ENCODE results near the gene CYP26A1.

DNA sequence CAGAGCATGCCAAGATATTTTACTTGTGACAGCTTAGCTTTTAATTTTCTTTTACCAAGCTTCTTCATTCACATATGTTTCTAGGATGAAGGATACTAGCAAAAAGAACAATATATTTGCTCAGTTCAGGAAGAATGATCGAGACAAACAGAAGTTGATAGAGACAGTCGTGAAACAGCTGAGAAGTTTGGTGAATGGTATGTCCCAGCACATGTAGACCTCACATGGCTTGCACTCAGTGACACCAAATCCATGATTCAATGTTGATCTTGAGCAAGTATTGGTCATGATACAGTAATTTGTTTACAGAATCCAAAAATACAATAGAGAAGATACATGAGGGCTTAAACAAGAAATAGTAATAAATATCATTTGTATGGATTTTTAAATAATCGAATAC lies 15.6 kb upstream of the CYP26A1 start:
- TF ChIP-seq CTCF (IDR thresholded peaks at IDR 0.05) = no peak
- no peak for TF ChIP-seq POLR2A (IDR thresholded peaks at IDR 0.05)
